ENCODE measurements around the gene PRR23B.
"Not testable (repeated sequence)": the region's sequence is repeated elsewhere in the genome, so short reads cannot be mapped to it uniquely, and the experiment has no call there.

Gene PRR23B

DNA sequence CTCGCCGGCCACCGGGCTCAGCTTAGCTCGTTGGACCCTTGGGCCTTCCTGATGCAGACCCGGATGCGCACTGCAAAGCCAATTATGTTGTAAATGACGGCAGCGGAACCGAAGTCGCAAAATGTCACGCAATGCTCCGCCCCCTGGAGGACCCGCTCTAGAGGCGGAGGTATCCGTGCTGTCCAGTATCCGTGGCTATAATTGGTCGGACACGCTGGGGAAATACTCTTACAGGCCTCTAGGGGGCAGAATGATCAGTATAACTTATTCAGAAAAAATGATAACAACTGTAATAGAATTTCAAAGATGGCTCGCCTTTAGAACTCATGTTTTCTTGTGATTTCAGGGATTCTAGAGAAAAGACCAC, at the start of gene PRR23B:
PRR23B (minus strand) TSS at position 59 of the 367 bp plus-strand sequence. CDS start 265 bp downstream, outside the sequence.
- no peak for DNase-seq (ENCODE audit: low read depth)

DNA sequence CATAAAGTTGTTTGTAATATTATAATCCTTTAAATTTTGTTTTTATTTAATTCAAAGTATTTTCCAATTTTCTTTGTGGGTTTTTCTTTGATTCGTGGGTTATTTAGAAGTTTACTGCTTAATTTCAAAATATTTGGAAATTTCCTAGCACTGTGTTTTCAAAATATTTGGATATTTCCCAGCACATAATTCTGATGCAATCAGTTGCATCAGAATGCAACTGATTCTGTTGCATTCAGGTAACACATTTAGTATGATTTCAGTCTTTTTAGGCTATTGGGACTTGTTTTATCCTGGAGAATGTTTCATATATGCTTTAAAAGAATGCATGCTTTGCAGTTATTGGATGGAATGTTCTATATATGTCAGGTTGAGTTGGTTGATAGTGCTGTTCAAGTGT, 42.2 kb upstream of the PRR23B start:
- no peak for DNase-seq (ENCODE audit: low read depth)

DNA sequence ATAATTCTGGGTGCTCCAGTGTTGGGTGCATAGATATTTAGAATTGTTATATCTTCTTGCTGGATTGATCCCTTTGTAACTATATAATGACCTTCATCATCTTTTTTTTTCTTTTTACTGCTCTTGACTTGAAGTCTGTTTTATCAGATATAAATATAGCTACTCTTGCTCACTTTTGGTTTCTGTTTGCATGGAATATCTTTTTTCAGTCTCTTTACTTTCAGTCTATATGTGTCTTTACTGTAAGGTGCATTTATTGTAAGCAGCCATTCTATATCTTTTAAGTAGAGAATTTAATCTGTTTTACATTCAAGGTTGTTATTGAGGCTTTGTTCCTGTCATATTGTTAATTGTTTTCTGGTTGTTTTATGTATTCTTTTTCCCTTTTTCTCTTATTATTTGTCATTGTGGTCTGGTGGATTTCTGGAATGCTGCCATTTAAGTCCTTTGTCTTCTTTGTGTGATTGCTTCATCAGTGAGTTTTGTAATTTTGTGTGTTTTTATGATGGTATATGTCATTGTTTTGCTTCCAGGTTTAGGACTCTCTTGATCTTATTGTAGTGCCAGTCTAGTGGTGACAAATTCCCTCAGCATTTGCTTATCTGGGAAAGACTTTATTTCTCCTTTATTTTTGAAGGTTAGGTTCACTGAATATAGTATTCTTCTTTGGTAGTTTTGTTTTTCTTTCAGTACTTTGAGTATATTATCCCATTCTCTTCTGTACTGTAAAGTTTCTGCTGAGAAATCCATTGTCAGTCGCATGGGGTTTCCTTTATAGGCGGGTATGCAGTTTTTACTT, 32.3 kb upstream of the PRR23B start:
- no peak for DNase-seq (ENCODE audit: low read depth)

DNA sequence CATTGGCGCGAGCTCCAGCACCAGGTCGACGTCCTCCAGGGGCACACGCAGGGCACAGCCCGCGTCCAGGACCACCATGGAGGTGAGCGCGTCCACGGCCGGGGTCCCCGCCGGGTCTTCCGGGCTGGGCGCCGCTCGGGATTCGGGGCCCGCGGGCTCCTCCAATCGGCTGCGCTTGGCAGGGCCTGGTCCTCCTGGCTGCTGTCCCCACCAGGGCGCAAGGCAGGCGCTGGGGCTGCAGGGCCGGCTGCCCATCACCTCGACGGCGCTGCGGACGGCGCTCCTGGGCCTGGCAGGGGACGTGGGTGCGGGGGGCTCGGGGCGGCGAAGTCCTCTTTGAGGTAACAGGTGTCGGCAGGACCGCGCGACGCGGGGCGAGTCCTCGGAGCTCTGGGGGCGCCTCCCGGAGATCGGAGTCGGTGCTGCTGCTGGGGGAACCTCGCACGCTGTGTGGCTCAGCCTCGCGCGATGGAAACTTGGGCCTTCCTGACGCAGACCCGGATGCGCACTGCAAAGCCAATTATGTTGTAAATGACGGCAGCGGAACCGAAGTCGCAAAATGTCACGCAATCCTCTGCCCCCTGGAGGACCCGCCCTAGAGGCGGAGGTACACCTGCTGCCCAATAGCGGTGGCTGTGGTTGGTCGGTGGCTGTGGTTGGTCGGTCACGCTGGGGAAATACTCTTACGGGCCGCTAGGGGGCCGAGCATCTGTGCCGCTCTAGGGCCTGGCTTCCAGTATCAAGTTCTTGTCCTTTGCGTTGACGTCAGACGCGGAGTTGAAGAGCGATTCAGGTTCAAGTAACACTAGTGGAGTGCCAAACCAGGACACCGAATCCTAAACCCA, 23.9 kb upstream of the PRR23B start, which contains the start of gene PRR23C:
PRR23C (minus strand) TSS at position 527 of the 845 bp plus-strand sequence; CDS start at position 255, 272 bp downstream.
- DNase-seq (ENCODE audit: low read depth) = no peak

DNA sequence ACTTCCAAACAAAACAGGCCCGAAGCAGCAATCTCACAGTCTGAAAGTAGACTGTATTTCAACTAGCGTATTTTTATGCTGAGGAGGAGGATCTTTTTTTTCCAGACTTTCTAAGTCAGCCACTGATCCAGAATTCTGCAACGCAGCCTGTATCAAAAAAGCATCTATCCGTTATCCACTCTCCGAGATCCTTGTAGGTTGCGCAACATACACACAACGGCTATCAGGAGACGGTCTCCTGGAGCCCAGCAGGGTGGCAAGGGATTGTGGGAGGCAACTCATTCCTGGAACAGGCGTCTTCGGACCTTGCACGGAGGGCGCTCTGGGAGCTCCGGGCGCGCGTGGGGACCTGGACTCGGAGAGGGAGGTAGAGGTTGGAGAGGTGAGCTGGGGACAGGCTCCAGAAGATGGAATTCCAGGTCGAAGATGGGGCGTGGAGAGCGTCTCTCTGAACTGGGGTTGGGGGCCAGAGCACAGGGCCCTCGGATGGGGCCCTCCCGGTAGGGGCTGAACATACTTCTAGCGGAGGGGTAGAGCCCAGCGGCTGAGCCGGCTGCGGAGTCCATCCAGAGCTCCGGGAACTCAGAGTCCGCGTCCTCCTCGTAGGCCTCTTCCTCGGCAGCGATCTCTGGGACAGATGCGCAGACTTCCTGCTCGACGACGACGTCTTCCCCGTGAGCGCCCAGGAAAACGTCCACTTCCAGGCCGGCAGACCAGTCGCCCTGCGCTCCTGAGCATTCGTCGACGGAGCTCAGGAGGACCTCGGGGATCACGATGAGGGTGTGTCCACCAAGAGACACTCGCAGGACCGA, 23.0 kb upstream of the PRR23B start:
- no peak for DNase-seq (ENCODE audit: low read depth)

DNA sequence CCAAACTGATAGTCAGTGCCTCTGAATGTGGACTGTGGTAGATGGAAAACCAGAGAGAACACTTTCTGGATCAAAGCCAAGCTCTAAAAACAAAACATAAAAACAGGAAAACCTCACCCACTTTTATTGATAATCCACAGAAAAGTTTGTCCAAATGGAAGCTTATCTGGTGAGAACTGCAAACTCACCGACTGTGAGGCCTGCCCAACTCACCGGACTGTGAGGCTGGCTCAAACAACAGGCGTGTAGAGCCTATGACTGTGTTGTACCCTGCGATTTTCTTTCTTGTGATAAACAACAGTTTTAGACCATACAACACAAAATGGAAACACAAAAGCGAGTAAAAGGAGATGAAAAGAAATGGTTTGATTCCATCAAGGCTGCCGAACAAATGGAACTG, 16.8 kb upstream of the PRR23B start:
- DNase-seq (ENCODE audit: low read depth) = no peak

DNA sequence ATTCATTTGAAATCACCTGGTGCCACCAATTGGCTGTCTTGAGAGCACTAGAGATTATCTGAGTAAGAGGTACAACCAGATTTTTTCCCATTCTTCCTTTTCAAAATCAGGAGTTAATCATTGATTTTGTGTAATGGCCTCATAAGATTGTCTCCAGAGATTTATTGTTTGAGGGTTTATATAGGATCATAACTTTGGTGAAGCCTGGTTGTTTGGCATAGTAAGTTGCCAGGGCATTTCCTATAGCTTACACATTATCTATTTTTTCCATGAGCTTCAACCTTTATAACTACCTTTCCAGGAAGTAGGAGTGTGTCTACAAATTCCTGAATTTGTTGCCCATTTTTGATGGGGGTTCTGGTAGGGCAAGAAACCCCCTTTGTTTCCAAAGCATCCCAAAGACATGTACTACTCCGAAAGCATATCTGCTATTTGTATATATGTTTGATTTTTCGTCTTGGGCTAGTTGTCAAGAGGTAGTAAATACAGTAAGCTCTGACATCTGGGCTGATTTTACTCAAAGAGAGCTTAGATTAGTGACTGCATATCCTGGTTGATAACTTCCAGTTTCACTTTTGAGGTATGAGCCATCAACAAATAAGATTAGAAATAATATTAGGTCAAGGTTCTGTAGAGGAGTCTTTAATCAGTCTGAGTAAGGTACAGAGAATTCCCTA, 11.7 kb upstream of the PRR23B start:
- no peak for DNase-seq (ENCODE audit: low read depth)

DNA sequence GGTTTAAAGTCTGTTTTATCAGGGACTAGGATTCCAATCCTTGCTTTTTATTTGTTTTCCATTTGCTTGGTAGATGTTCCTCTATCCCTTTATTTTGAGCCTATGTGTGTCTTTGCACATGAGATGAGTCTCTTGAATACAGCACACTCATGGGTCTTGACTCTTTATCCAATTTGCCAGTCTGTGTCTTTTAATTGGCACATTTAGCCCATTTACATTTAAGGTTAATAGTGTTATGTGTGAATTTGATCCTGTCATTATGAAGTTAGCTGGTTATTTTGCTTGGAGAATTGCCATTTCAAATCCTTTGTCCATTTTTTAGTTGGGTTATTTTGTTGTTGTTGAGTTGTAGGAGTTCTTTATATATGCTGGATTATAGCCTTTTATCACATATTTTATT, 9.8 kb upstream of the PRR23B start:
- not testable (repeated sequence) for DNase-seq (ENCODE audit: low read depth)

DNA sequence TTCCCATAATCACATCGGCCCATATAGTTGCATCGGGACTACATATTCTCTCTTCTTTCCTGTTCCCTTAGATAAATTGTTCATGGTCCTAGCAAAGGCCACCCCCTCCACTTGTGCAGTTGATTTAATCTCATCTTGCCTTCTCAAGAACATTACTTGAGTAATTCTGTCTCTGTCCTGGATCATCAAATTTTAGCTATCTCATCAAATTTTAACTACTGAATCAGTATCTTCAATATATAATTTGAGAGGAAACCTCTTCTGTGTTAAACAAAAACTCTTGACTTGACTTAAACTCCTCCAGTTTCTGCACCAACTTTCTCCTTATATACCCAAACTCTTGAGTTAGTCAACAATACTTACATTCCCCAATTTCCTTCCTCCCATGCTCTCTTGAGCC, 4.2 kb upstream of the PRR23B start:
- no peak for DNase-seq (ENCODE audit: low read depth)

DNA sequence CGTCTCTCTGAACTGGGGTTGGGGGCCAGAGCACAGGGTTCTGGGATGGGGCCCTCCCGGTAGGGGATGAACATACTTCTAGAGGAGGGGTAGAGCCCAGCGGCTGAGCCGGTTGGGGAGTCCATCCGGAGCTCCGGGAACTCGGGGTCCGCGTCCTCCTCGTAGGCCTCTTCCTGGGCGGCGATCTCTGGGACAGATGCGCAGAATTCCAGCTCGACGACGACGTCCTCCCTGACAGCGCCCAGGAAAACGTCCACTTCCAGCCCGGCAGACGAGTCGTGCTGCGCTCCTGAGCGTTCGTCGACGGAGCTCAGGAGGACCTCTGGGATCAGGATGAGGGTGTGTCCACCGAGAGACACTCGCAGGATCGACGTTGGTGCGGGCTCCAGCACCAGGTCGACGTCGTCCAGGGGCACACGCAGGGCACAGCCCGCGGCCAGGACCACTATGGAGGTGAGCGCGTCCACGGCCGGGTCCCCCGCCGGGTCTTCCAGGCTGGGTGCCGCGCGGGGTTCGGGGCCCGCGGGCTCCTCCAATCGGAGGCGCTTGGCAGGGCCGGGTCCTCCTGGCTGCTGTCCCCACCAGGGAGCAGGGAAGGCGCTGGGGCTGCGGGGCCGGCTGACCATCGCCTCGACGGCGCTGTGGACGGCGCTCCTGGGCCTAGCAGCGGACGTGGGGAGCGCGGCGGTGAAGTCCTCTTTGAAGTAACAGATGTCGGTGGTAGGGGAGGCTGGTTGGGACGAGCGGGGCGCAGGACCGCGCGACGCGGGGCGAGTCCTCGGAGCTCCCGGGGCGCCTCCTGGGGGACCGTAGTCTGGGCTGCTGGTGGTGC, 474 bp downstream of the PRR23B start:
- DNase-seq (ENCODE audit: low read depth) = no peak

DNA sequence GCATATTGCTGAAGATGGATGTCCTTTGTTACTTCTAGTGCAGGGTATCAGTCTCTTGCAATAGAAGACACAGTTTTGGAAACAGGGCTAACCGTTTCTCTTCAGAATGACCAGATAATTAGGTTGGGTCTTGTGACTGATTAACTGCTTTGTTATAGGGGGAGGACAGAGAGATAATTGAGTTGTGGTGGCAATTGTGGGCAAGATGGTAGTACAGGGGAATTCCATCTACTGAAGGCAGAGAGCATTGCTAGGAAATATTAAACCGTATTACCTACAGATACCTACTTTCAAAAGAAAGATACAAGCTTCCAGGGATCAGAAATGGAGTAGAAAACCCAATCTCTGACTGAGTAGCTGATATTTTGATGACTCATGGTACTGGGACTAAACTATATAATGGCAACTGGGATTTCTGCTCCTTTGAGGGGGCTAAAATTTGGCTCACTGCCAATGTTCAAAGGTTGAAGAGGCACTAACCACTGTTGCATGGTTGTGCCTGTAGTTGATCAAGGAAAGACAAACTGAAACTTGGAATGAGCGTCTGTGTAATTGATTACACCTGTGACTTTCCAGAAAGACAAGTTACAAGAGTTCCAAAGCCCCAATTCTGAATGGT, 4.2 kb downstream of the PRR23B start:
- no peak for DNase-seq (ENCODE audit: low read depth)

DNA sequence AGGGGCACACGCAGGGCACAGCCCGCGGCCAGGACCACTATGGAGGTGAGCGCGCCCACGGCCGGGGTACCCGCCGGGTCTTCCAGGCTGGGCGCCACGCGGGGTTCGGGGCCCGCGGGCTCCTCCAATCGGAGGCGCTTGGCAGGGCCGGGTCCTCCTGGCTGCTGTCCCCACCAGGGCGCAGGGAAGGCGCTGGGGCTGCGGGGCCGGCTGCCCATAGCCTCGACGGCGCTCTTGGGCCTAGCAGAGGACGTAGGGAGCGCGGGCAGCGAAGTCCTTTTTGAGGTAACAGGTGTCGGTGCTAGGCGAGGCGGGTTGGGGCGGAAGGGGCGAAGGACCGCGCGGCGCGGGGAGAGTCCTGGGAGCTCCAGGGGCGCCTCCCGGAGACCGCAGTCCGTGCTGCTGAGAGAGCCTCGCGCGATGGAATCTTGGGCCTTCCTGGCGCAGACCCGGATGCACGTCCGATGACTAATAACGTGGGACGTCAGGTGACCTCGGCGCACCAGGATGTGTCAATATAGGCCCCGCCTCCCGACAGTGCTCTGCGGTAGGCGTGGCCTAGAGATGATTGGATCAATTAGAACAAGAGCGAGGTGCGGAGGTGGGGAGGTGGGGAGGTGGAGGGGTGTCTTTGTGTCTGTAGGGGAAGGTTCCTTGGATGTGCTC, 14.5 kb downstream of the PRR23B start, which contains the start of gene PRR23A:
PRR23A (minus strand) TSS at position 218 of the 666 bp plus-strand sequence; CDS start at position 218, 0 bp downstream.
- DNase-seq (ENCODE audit: low read depth) = no peak

DNA sequence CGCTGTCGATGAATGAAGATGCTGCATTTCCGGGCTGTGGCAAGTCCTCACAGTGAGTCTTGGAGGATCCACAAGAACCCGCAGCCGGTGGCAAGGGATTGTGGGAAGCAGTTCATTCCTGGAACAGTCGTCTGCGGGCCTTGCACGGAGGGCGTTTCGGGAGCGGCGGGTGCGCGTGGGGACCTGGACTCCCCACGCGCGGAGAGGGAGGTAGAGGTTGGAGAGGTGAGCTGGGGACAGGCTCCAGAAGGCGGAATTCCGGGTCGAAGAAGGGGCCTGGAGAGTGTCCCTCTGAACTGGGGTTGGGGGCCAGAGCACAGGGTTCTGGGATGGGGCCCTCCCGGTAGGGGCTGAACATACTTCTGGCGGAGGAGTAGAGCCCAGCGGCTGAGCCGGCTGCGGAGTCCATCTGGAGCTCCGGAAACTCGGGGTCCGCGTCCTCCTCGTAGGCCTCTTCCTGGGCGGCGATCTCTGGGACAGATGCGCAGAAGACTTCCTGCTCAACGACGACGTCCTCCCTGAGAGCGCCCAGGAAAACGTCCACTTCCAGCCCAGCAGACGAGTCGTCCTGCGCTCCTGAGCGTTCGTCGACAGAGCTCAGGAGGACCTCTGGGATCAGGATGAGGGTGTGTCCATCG, 15.3 kb downstream of the PRR23B start:
- no peak for DNase-seq (ENCODE audit: low read depth)

DNA sequence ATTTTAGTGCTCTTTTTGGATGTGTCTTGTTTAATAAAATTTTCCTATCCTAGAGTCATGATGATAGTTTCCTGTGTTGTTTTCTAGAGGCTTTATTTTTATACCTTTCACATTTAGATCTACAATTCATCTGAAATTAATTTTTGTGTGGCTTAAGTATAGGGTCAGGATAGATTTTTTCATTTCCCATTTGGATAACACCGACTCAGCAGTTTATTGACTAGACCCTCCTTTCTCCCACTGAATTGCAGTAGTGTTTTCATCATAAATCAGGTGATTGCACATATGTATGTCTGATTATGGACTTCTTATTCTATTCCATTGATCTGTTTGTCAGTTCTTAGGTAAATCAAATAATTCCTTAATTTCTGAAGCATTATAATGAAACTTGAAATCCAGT, 25.0 kb downstream of the PRR23B start:
- DNase-seq (ENCODE audit: low read depth) = no peak

DNA sequence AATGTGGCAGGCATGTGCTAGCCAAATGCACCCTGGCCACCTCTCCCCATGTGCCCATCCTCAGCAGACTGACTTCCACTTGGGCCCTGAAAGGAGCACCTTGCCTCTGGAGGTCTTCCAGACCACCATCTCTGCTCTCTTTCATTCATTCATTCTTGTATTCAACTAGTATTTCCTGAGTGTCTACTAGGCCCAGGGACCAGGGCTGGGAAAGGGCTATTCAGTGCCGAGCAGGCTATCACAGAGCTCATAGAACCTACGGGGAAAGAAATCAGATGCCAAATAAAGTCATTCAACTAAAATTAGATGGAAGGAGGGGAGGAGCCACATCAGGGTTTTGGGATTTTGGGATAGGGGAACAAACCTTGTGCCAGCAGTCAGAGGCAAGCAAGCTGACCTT, 33.5 kb downstream of the PRR23B start:
- no peak for DNase-seq (ENCODE audit: low read depth)

DNA sequence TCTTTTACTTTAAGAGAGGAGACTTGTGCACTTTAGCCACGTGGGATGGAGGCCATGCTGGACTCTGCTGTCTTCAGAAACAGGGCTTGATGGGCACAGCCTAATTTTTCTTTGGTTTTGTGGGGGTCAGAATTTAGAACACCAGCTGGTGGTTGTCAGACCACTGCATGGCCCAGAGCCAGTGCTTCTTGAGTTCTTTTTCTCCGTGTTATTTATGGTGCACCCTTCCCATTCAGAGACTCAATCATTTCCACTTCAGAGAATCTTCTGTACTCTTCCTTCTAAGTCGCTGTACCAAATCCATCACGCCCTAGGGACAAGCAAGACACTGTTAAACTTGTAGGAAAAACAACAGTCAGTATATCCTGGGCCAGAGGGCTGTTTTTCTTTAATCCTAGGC, 34.8 kb downstream of the PRR23B start:
- no peak for DNase-seq (ENCODE audit: low read depth)

DNA sequence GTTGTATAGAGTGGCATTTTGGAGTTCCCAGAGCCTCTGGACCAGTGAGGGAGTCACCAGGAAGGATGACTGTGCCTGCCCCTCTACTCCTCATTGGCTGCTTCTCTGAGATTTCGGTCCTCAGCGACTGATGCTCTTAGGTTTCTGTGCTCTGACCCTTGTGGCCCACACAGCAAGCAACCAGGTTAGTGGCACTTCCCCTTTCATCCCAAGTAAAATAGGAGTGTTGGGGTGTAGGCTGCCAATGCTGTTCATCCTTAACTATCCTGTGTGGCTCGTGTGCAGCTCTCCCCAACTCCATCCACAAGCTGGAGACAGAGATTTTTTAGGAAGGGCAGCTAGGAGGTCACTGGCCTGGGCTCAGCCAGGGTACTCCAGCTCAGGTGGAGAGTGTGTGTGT, 35.9 kb downstream of the PRR23B start:
- DNase-seq (ENCODE audit: low read depth) = no peak

DNA sequence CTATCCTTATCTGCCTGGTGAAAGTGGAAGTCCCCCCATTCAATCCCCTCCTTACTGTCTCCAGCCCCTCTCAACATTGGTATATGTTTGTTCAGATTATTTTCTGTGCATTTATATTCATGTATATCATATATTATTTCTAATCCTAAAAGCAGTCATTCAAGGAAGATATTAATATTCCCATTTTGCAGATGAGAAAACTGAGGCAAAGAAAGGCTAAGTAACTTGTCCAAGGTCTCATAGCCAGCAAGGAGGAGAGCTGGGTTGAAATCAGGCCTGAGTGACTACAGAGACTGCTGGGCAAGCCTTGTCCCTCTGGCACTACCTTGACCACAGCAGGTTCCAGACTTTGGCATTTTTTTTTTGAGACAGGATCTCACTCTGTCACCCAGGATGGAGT, 44.7 kb downstream of the PRR23B start:
- no peak for DNase-seq (ENCODE audit: low read depth)

DNA sequence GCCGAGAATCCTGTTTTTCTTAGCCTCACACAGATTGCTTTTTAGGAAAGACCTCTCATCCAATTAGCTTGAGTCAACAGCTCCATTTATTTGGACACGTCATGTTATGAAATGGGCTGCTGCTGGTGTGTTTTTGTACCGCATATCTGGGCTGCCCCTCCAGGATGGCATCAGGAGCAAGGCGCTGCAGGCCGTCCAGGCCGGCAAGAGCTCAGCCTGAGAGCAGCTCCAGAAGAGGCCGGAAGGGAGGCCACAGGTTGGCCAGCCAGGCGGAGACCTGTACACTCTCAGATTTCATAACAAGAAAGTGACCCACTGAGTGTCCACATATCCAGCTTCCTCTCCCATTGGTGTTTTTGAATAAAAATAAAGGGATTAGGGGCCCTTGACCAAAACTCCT, 45.4 kb downstream of the PRR23B start:
- no peak for DNase-seq (ENCODE audit: low read depth)

All from EH (cell line).